Upper lobe of left lung (tissue), 4 donors: ENCODE data around the gene CDH13.

Experiments
- EP300 ChIP-seq, 4 donors: sonication (generic); formaldehyde crosslinking; IDR thresholded peaks; one replicate each; pipeline ENCODE4 v1.5.1; 2017; ENCODE audit warnings: antibody characterized with exemption in 4 of 4, control low read depth in 2 of 4
- POLR2A ChIP-seq, 4 donors: fragments of 450-650 bp; IDR thresholded peaks; one replicate each; pipeline ENCODE4 v1.5.1; 2016 to 2017; ENCODE audit warnings: antibody characterized with exemption in 4 of 4, mild to moderate bottlenecking in 2 of 4
- POLR2AphosphoS5 ChIP-seq, 2 donors: sonication (generic); formaldehyde crosslinking; IDR thresholded peaks; one replicate each; pipeline ENCODE4 v1.5.1; 2017; ENCODE audit warnings: antibody characterized with exemption in 2 of 2
- TF ChIP-seq, protein P1 (sequence below), 6 experiments: fragments of 450-650 bp in 4 of 6; fragments of 200-600 bp in 2 of 6; sonication (generic) in 2 of 6; IDR thresholded peaks; one replicate each; pipeline ENCODE4 v1.5.1; 2016 to 2019; ENCODE audit warnings: antibody characterized with exemption in 6 of 6

DNA sequence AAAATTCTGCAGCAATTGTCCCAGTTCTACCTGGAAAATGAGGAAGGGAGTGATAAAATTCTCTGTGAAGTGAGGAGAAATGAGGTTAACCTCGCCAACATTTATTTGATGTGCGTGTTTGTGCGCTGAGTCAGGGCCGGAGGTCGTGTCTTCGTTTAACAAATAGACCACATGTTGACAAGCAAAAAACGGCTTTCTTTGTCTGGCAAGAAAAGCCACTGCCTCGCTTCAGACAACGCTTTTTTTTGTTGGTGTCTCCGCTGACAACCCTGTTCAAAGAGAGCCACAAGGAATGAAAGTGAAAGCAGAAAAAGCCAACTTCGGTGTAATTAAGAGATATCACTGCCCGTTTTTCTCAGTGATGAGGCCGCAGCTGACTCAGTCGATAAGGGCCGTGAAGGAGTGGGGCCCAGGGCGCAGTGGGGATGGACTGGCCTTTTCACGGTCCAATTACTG is 510.6 kb downstream of the CDH13 start:
- TF ChIP-seq, protein P1, sequence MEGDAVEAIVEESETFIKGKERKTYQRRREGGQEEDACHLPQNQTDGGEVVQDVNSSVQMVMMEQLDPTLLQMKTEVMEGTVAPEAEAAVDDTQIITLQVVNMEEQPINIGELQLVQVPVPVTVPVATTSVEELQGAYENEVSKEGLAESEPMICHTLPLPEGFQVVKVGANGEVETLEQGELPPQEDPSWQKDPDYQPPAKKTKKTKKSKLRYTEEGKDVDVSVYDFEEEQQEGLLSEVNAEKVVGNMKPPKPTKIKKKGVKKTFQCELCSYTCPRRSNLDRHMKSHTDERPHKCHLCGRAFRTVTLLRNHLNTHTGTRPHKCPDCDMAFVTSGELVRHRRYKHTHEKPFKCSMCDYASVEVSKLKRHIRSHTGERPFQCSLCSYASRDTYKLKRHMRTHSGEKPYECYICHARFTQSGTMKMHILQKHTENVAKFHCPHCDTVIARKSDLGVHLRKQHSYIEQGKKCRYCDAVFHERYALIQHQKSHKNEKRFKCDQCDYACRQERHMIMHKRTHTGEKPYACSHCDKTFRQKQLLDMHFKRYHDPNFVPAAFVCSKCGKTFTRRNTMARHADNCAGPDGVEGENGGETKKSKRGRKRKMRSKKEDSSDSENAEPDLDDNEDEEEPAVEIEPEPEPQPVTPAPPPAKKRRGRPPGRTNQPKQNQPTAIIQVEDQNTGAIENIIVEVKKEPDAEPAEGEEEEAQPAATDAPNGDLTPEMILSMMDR (IDR thresholded peaks at IDR 0.05), result no peak
- TF ChIP-seq EP300 (IDR thresholded peaks at IDR 0.05) (no peak), POLR2AphosphoS5 (IDR thresholded peaks at IDR 0.05) (no peak), POLR2A (IDR thresholded peaks at IDR 0.05) (no peak)
